Thyroid gland (tissue), 4 donors: ENCODE measurements around the gene MVB12B.

Experiments
- POLR2A ChIP-seq, 2 donors: fragments of 450-650 bp; IDR thresholded peaks; one replicate each; pipeline ENCODE4 v1.6.1; 2017; ENCODE audit warnings: antibody characterized with exemption in 2 of 2, mild to moderate bottlenecking in 2 of 2, moderate library complexity in 1 of 2
- TF ChIP-seq, protein P1 (sequence below), 6 experiments: fragments of 200-600 bp in 3 of 6; fragments of 450-650 bp in 3 of 6; sonication (generic) in 3 of 6; IDR thresholded peaks; one replicate each; pipeline ENCODE4 v1.5.1; 2016 to 2019; ENCODE audit warnings: antibody characterized with exemption in 6 of 6, mild to moderate bottlenecking in 2 of 6, inconsistent platforms in 1 of 6, moderate library complexity in 1 of 6

DNA sequence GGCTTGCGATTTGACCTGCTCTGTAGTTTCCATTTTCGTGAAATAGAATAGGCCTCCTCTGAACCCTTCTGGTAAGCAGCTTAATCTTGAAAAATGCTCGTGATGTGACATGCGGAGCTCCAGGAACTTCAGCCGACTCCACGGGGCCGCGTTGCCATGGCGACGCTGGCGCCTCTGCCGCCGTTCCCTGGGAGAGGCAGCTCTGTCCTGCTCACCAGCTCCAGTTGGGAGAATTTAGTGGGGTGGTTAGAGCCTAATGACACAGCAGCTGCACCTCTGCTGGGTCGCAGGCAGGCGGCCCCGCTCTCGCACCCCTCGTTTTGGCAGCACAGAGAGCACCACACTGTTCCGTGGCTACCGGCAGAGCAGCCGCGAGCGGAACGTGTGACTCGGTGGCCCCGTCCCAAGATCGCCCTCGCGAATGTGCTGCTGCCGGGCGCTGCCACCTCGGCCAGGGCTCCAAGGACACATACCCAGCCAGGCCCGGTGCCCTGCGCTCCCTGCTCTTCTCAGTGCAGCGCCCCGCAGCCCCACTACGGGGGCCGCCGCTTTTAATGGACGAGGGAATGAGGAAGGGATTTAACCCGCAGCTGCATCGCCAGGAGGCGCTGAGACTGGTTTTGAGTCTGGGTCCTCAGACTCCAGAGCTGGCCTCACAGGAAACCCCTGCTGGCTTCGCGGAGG, 155.9 kb downstream of the MVB12B start:
- TF ChIP-seq, protein P1, sequence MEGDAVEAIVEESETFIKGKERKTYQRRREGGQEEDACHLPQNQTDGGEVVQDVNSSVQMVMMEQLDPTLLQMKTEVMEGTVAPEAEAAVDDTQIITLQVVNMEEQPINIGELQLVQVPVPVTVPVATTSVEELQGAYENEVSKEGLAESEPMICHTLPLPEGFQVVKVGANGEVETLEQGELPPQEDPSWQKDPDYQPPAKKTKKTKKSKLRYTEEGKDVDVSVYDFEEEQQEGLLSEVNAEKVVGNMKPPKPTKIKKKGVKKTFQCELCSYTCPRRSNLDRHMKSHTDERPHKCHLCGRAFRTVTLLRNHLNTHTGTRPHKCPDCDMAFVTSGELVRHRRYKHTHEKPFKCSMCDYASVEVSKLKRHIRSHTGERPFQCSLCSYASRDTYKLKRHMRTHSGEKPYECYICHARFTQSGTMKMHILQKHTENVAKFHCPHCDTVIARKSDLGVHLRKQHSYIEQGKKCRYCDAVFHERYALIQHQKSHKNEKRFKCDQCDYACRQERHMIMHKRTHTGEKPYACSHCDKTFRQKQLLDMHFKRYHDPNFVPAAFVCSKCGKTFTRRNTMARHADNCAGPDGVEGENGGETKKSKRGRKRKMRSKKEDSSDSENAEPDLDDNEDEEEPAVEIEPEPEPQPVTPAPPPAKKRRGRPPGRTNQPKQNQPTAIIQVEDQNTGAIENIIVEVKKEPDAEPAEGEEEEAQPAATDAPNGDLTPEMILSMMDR (IDR thresholded peaks at IDR 0.05), result no peak
- TF ChIP-seq POLR2A (IDR thresholded peaks at IDR 0.05), result no peak
